ENCODE measurements around the gene NAB2. TPM values are rescaled to one million over a fixed set of nuclear protein-coding genes. Genes with fewer than 3 reads are reported as not detected.

The NAB2 gene
- total RNA-seq, 6 experiments from 2014 or later: 37.9 to 48.1 (median 44.8) TPM

DNA sequence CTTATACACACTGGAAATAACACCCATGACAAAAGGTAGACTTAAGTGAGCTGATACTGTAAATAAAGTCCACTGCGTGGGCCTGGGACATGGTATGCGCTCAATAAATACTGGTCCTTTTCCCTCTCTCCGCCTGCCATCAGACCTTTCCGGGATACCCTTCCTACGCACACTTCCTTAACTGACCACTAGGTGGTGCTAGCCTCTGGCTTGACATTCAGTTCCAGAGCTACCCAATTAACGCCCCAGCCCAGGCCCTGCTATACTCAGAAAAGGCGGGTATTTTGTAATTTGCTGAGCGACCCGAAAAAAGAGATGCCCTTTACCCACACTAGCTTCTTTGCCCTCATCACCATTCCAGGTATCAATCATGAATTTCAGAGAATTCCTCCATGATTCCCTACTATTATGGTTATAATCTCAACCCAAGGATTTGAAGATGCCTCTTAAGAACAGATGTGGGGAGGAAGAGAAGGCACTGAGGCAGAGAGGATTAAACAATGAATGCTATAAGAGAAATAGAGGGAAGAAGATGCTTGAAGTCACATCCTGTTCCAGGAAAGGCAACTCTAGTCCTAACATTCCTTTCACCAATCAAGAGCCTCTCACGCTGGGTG, 35.5 kb downstream of the NAB2 start:
- peak; percentile 64 for DNase-seq
- Mint-ChIP-seq H3K9me3 (no peaks in the 10 kb centered on the region), H3K27me3 (ENCODE audit: insufficient read depth) (no peaks in the 10 kb centered on the region), H3K27ac (no peak overlapping the region), H3K4me3 (no peak overlapping the region), H3K4me1 (ENCODE audit: low read depth) (peaks cover 27% of the 10 kb centered on the region), H3K36me3 (ENCODE audit: low read depth) (no peaks in the 10 kb centered on the region)
- TF ChIP-seq, protein P1, sequence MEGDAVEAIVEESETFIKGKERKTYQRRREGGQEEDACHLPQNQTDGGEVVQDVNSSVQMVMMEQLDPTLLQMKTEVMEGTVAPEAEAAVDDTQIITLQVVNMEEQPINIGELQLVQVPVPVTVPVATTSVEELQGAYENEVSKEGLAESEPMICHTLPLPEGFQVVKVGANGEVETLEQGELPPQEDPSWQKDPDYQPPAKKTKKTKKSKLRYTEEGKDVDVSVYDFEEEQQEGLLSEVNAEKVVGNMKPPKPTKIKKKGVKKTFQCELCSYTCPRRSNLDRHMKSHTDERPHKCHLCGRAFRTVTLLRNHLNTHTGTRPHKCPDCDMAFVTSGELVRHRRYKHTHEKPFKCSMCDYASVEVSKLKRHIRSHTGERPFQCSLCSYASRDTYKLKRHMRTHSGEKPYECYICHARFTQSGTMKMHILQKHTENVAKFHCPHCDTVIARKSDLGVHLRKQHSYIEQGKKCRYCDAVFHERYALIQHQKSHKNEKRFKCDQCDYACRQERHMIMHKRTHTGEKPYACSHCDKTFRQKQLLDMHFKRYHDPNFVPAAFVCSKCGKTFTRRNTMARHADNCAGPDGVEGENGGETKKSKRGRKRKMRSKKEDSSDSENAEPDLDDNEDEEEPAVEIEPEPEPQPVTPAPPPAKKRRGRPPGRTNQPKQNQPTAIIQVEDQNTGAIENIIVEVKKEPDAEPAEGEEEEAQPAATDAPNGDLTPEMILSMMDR (IDR thresholded peaks at IDR 0.05): peak; percentile 99

DNA sequence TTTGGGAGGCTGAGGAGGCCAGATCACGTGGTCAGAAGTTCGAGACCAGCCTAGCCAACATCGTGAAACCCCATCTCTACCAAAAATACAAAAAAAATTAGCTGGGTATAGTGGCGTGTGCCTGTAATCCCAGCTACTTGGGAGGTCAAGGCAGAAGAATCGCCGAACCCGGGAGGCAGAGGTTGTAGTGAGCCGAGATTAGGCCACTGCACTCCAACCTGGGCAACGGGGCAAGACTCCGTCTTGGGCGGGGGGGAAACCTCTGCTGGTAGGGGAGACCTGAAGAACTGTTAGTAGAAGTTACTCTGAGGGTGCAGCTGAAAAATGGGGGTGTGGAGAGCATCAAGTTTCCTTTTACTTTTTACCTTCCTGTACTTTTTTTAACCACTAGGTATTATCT, 37.1 kb downstream of the NAB2 start:
- TF ChIP-seq, protein P1 (IDR thresholded peaks at IDR 0.05): no peak
- Mint-ChIP-seq H3K36me3 (ENCODE audit: low read depth) (peaks cover 15% of the 10 kb centered on the region), H3K27ac (no peak overlapping the region), H3K9me3 (no peaks in the 10 kb centered on the region), H3K27me3 (ENCODE audit: insufficient read depth) (peaks cover 2% of the 10 kb centered on the region), H3K4me1 (ENCODE audit: low read depth) (peaks cover 35% of the 10 kb centered on the region), H3K4me3 (no peak overlapping the region)
- DNase-seq: no peak

DNA sequence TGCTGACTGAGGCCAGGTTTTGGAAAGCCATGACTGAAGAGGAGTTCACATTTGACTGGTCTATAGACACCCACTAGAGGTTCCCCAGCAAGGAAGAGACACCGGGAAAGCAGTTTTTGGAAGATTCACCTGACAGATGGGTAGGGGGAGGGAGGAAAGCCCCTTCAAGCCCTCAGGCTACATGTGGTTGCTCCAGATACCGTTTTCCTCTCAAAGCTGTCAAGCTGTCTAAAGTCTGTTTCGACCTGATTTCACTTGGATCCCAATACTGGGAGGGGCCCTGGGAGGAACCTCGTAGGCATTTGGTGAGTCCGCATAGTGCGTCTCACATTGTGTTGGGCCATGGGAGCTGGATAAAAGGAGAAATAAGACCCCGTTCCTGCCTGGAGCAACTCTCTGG, 37.6 kb downstream of the NAB2 start:
- peak overlapping the region; percentile 76; the same call in 1 of the 2 replicates for H3K27ac Mint-ChIP-seq
- peaks cover 40% of the 10 kb centered on the region for H3K4me1 Mint-ChIP-seq (ENCODE audit: low read depth)
- TF ChIP-seq, protein P1 (IDR thresholded peaks at IDR 0.05): no peak
- H3K27me3 Mint-ChIP-seq (ENCODE audit: insufficient read depth): peaks cover 2% of the 10 kb centered on the region
- H3K9me3 Mint-ChIP-seq: no peaks in the 10 kb centered on the region
- peak overlapping the region; percentile 96; the same call in 1 of the 2 replicates for H3K4me3 Mint-ChIP-seq
- H3K36me3 Mint-ChIP-seq (ENCODE audit: low read depth): peaks cover 20% of the 10 kb centered on the region
- no peak for DNase-seq

DNA sequence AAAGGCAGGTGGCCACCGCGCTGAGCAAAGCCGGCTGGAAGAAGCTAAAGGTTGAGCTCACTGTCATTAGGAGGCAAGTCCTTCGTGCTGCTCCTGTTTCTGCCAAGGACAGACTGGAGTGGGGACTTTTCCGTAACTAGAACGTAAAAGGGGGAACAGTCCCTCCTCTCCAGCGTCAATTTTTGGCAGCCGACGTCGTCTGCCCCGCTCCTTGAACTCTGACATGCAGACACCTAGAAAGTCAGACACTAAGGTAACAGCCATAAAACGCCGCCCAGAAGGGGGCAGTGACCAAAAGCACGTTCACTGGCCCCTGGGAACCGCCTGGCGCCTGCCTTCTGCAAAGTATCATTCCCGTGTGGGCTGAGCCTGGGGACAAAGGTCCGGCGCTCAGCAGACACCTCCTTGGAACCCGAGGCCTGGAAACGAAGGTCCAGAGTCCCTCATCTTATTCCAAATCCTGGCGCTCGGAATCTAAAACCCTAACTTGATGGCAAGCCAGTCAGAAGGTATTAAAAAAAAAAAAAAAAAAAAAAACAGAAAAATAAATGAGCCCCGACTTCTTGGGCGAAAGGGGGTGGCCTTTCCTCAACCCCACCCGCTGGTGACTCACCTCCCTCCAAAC, 38.3 kb downstream of the NAB2 start:
- Mint-ChIP-seq H3K4me1 (ENCODE audit: low read depth) (peaks cover 46% of the 10 kb centered on the region), H3K27ac (peak overlapping the region; percentile 76), H3K36me3 (ENCODE audit: low read depth) (peaks cover 24% of the 10 kb centered on the region), H3K27me3 (ENCODE audit: insufficient read depth) (peaks cover 2% of the 10 kb centered on the region), H3K4me3 (peak overlapping the region; percentile 96), H3K9me3 (no peaks in the 10 kb centered on the region)
- DNase-seq: peak; percentile 36
- TF ChIP-seq, protein P1 (IDR thresholded peaks at IDR 0.05): peak; percentile 61

DNA sequence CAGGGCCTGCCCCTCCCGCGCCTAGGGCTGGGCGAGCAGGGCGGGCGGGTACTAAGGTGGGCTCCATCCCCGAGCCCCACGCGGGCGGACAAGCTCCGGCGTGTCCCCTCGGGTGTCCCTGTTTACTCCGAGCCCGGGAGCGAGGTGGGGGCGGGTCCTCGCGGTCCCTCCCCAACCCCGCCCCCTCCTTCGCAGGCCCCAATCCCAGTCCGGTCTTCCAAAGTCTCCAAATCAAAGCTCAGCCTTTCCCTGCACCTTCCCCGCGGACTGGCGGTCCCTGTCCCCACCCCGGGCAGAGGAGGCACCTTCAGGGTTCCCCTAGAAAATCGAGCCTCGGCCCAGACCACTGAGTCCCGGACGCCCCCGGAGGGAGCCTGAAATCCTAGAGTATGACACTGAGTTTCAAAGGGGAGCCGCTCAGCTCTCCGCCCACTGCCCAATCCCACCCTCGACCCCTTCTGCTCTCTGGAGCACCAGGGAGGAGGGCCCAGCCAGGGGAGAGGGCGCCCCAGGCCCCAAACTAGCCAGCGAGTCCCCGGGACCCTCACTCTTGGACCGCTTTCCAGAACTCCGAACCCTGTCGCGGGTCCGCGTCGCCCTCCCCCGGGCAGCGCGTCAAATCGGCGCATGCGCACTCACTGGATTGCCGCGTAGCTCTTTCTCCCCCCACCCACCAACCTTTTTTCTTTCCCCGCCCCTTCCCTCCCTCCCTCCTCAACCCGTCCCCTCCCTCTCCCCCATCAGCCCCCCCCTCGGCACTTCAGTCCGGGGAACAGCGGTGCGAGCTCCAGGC, 39.0 kb downstream of the NAB2 start, which contains the start of gene LRP1:
Gene LRP1 (plus strand): TSS at position 758 of the 793 bp plus-strand sequence. CDS start 482 bp downstream, outside the sequence.
- H3K27ac Mint-ChIP-seq: peak within 1 kb of the TSS; percentile 85
- H3K27me3 Mint-ChIP-seq (ENCODE audit: insufficient read depth): peaks cover 2% of the 10 kb centered on the region
- H3K36me3 Mint-ChIP-seq (ENCODE audit: low read depth): peaks cover 24% of the 10 kb centered on the region
- peak within 1 kb of the TSS; percentile 96 for H3K4me3 Mint-ChIP-seq
- peaks cover 53% of the 10 kb centered on the region for H3K4me1 Mint-ChIP-seq (ENCODE audit: low read depth)
- H3K9me3 Mint-ChIP-seq: no peaks in the 10 kb centered on the region
- DNase-seq: peak; percentile 69
- TF ChIP-seq, protein P1 (IDR thresholded peaks at IDR 0.05): no peak
